GM23248 (cell line): ENCODE measurements around the gene DLX6.

Experiments used
- EZH2 ChIP-seq: fragments of 200-600 bp; sonication (generic); IDR thresholded peaks from 2 replicates; pipeline ENCODE4 v1.6.1; 2018; ENCODE audit warnings: antibody characterized with exemption, mild to moderate bottlenecking; ENCODE audit not compliant: insufficient read depth, poor library complexity, severe bottlenecking
- EZH2phosphoT487 ChIP-seq: fragments of 200-600 bp; sonication (generic); IDR thresholded peaks from 2 replicates; pipeline ENCODE4 v1.6.1; 2018; ENCODE audit warnings: antibody characterized with exemption, moderate library complexity, mild to moderate bottlenecking, low read depth; ENCODE audit not compliant: insufficient read depth

DNA sequence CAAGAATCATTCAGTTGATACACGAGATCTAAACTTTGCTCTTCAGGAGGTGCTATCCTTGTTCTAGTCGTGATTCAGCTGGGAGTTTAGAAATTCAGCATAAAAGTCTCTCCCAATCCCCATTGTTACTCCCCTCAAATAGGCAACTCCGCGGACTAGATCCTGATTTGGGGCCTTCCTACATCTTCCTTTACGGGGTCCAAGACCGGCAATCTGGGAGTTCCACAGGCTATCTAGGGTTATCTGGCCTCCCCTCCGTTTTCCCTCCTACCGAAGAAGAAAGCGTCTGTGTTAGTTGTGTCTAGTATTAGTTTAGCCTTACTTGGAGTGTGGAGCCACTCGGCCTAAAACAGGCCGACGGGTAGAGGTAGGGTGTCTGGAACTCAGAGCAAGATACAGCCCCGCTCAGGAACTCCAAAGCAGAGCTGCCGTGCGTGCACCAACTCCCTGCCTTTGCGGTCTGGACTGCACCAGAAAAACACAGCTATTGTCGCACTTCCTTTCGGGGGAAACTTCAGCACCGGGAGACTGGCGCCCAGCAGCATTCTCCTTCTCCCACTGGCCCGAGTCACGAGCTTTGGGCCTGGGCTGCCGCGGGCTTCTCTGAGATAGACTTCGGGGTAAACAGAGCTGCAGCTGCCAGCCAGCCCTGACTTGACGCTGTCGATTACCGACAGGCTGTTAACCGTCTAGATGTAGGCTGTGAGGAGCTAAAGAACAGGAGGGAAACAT is 20.8 kb downstream of the DLX6 start:
- TF ChIP-seq EZH2 = peak; percentile 59
- TF ChIP-seq EZH2phosphoT487 = 0 out of 2 replicates have a peak, but pooled peaks have one; percentile 61
